Right atrium auricular region (tissue), 2 donors: ENCODE measurements around the gene LRRC75B. TPM values are rescaled to one million over a fixed set of nuclear protein-coding genes. Genes with fewer than 3 reads are reported as not detected.

ENCODE experiments used
- DNase-seq: peaks from one replicate; pipeline ENCODE4 v3.0.0-alpha.2; 2019; ENCODE audit warnings: low spot score
- H3K27ac ChIP-seq, 2 donors: fragments of 200-600 bp; sonication (generic); 1 replicate in 1 of 2; 2 replicates in 1 of 2; pipeline ENCODE4 v1.5.1; 2016 to 2019
- H3K27me3 ChIP-seq, 2 donors: fragments of 200-600 bp; sonication (generic); one replicate each; pipeline versions ENCODE4 v1.5.1 to v1.6.0; 2017 to 2019
- H3K36me3 ChIP-seq: fragments of 200-600 bp; sonication (generic); one replicate; pipeline ENCODE4 v1.5.1; 2016
- H3K4me1 ChIP-seq, 2 donors: fragments of 200-600 bp; sonication (generic); one replicate each; pipeline versions ENCODE4 v1.5.1 to v1.6.0; 2017 to 2019
- H3K4me3 ChIP-seq, 2 donors: fragments of 200-600 bp; sonication (generic); 1 replicate in 1 of 2; 2 replicates in 1 of 2; pipeline ENCODE4 v1.5.1; 2017 to 2019; ENCODE audit warnings: mild to moderate bottlenecking in 1 of 2, moderate library complexity in 1 of 2
- H3K9me3 ChIP-seq, 2 donors: fragments of 200-600 bp; sonication (generic); one replicate each; pipeline ENCODE4 v1.5.1; 2019
- total RNA-seq, 2 donors: library from RNA; depleted of rRNA; stranded (reverse); fragments of >200 nt; gene quantifications; one replicate each; pipeline ENCODE4 v1.1.0, GENCODE V29; 2016
- TF ChIP-seq, protein P1 (sequence below), 2 donors: fragments of 200-600 bp; sonication (generic); IDR thresholded peaks; one replicate each; pipeline ENCODE4 v1.5.1; 2019; ENCODE audit warnings: antibody characterized with exemption in 2 of 2

LRRC75B gene
- total RNA-seq, 2 donors from 2014 or later: 3.0 to 7.5 TPM

GRCh38 chr22:24588757-24589481 lies 4.0 kb downstream of the LRRC75B start:
- Histone ChIP-seq H3K27ac (no peak overlapping the region), H3K4me1 (peaks cover 0 to 21% of the 10 kb centered on the region in 2 donors), H3K27me3 (no peaks in the 10 kb centered on the region), H3K4me3 (no peak overlapping the region), H3K9me3 (no peaks in the 10 kb centered on the region), H3K36me3 (peaks cover 14% of the 10 kb centered on the region)
- TF ChIP-seq, protein P1, sequence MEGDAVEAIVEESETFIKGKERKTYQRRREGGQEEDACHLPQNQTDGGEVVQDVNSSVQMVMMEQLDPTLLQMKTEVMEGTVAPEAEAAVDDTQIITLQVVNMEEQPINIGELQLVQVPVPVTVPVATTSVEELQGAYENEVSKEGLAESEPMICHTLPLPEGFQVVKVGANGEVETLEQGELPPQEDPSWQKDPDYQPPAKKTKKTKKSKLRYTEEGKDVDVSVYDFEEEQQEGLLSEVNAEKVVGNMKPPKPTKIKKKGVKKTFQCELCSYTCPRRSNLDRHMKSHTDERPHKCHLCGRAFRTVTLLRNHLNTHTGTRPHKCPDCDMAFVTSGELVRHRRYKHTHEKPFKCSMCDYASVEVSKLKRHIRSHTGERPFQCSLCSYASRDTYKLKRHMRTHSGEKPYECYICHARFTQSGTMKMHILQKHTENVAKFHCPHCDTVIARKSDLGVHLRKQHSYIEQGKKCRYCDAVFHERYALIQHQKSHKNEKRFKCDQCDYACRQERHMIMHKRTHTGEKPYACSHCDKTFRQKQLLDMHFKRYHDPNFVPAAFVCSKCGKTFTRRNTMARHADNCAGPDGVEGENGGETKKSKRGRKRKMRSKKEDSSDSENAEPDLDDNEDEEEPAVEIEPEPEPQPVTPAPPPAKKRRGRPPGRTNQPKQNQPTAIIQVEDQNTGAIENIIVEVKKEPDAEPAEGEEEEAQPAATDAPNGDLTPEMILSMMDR (IDR thresholded peaks at IDR 0.05): no peak
- no peak for DNase-seq

GRCh38 chr22:24588381-24588756 lies 4.5 kb downstream of the LRRC75B start:
- H3K27ac ChIP-seq: no peak overlapping the region
- peaks cover 0 to 26% of the 10 kb centered on the region in 2 donors for H3K4me1 ChIP-seq
- no peak overlapping the region for H3K4me3 ChIP-seq
- H3K36me3 ChIP-seq: peaks cover 14% of the 10 kb centered on the region
- DNase-seq: no peak
- H3K9me3 ChIP-seq: no peaks in the 10 kb centered on the region
- TF ChIP-seq, protein P1 (IDR thresholded peaks at IDR 0.05): no peak
- H3K27me3 ChIP-seq: no peaks in the 10 kb centered on the region

DNA sequence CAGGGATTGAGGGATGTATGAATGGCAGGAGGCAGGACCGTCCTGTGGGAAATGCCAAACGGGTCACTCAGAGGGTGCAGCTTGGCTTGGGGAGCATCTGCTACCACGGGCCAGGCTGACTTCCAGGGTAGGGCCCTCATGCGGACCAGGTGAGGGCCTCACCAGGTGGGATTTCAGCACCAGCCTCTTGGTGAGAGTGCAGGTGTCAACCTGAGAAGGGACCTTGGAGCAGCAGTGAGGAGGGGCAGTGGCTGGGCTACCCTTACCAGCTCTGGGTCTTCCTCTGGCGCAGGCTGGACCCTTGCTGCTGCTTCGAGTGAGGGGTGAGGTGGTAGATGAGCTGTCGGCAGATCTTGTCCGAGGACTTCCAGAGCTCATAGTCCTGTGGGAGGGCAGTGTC lies 4.9 kb downstream of the LRRC75B start:
- DNase-seq: no peak
- Histone ChIP-seq H3K4me1 (peaks cover 0 to 31% of the 10 kb centered on the region in 2 donors), H3K27me3 (no peaks in the 10 kb centered on the region), H3K36me3 (peaks cover 14% of the 10 kb centered on the region), H3K9me3 (no peaks in the 10 kb centered on the region), H3K27ac (no peak overlapping the region), H3K4me3 (no peak overlapping the region)
- TF ChIP-seq, protein P1 (IDR thresholded peaks at IDR 0.05): no peak

- no peaks in the 10 kb centered on the region for H3K9me3 ChIP-seq
- peaks cover 0 to 31% of the 10 kb centered on the region in 2 donors for H3K4me1 ChIP-seq
- no peak overlapping the region for H3K27ac ChIP-seq
- H3K27me3 ChIP-seq: no peaks in the 10 kb centered on the region
- no peak for DNase-seq
- TF ChIP-seq, protein P1 (IDR thresholded peaks at IDR 0.05): no peak
- no peak overlapping the region for H3K4me3 ChIP-seq
- peaks cover 14% of the 10 kb centered on the region for H3K36me3 ChIP-seq
These were observed 5.6 kb downstream of the LRRC75B start for GRCh38 chr22:24587251-24587650.

DNA sequence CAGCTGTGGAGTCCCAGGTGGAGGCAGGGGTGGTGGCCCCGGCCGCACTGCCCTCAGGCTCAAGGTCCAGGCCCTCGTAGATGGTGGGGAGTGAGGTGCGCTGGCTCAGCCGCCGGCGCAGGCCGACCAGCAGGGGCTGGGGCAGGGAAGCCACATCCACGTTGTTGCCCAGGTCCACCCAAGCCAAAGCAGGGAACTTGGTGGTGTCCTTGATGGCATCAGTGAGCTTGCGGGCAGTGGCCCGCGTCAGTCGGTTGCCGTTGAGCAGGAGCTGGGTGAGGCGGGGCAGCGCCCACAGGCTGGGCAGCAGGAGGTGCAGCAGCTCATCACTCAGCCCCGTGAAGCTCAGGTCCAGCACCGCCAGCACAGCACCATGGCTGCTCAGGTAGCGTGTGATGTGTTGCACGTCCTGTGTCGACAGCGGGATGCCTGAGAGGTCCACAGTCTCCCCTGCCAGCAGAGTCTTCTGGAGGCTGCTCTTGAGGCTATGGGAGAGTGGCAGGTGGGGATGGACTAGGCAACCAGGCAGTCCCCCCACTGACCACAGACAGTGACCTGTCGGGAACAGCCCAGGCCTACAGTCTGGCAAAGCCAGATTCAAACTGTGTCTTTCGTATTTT lies 6.8 kb downstream of the LRRC75B start:
- Histone ChIP-seq H3K4me1 (peaks cover 0 to 24% of the 10 kb centered on the region in 2 donors), H3K27me3 (no peaks in the 10 kb centered on the region), H3K36me3 (peaks cover 14% of the 10 kb centered on the region), H3K4me3 (no peak overlapping the region), H3K9me3 (no peaks in the 10 kb centered on the region), H3K27ac (no peak overlapping the region)
- DNase-seq: no peak
- TF ChIP-seq, protein P1 (IDR thresholded peaks at IDR 0.05): no peak
